Measurements from ENCODE around the gene FAM151B. TPM values are rescaled to one million over a fixed set of nuclear protein-coding genes. Genes with fewer than 3 reads are reported as not detected.

FAM151B gene
- total and polyA plus RNA-seq, 10 of the 15 experiments (the other 5 are each of a cell fraction or from before 2014, with no cell fraction given) = 0.05 to 0.79 (median 0.22) TPM

DNA sequence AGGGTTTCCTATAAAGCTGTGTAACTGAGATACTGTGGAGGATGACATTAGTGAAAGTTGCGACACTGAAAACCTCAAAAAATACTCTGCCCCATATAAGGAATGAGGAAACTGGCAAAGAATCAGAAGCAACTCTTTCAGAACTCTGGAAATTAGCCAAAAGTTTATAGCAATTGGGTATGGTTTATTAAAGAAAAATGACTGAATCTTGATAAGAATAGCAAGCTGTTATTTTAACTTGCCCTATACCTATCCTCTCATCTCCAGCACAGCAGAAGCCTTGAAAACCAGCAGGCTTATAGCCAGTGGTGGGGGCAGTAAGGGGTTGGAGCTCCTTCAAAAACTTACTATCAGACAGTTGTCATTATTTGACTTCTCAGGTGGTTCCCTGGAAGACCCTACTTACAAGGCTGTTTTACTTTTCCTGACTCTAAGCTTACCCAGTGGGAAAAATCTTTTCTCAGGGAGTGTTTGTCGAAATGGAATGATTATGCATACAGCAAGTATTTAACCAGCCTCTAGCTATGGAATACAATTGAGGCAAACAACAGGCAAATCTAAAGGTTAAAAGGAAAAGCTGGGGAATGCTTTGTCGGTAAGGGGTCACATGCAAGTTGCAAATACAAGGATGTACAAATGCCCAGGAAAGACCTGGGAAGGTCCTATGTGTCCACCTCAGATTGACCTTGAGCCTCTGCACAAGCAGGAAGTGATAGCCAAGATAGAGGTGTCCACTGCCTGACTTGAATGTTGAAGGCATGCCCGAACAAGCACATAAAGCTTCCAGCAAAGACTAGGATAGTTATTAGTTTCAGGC is 21.0 kb upstream of the FAM151B start:
- ChIA-PET RAD21 (ENCODE audit: unreplicated experiment) (no interaction called here), CTCF (interaction anchor here (1.3 kb wide), 1 partner anchor 14 kb away, joined by 4 read pairs; no protein-coding TSS in a partner anchor)
- FAIRE-seq = no peak

DNA sequence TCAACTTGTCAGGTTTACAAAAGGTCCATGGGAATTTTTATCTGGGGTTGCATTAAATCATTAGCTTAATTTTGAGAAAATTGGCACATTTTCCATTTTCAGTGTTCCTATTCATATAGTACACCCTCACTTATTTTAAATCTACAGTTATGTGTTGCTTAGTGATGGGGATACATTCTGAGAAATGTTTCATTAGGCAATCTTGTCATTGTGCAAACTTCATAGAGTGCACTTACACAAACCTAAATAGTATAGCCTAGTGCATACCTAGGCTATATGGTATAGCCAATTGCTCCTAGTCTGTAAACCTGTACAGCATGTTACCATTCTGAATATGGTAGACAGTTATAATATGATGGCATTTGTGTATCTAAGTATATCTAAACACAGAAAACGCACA is 19.8 kb upstream of the FAM151B start:
- no peak for ATAC-seq
- RAD21 ChIA-PET (ENCODE audit: unreplicated experiment) = interaction anchor here (0.6 kb wide), 1 partner anchor 632 kb away, joined by 4 read pairs; no protein-coding TSS in a partner anchor
- no peak for TF ChIP-seq CREB1 (IDR thresholded peaks at IDR 0.05; ENCODE audit: low read depth)
- TF ChIP-seq WRNIP1 (IDR thresholded peaks at IDR 0.05; ENCODE audit: borderline replicate concordance, low read depth, low read length) = no peak
- no peak for TF ChIP-seq NFYA (IDR thresholded peaks at IDR 0.05; ENCODE audit: borderline replicate concordance, low read depth, low read length)
- TF ChIP-seq CEBPB (IDR thresholded peaks at IDR 0.05; ENCODE audit: borderline replicate concordance in 1 of 2, low read depth in 2 of 2, low read length in 2 of 2) = no peak
- no peak for TF ChIP-seq PML (IDR thresholded peaks at IDR 0.05; ENCODE audit: low read length)
- TF ChIP-seq, protein P1, sequence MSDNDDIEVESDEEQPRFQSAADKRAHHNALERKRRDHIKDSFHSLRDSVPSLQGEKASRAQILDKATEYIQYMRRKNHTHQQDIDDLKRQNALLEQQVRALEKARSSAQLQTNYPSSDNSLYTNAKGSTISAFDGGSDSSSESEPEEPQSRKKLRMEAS (IDR thresholded peaks at IDR 0.05; ENCODE audit: low read depth, low read length) = no peak
- no peak for TF ChIP-seq JUND (IDR thresholded peaks at IDR 0.05; ENCODE audit: low read depth, low read length)
- TF ChIP-seq, protein P2, sequence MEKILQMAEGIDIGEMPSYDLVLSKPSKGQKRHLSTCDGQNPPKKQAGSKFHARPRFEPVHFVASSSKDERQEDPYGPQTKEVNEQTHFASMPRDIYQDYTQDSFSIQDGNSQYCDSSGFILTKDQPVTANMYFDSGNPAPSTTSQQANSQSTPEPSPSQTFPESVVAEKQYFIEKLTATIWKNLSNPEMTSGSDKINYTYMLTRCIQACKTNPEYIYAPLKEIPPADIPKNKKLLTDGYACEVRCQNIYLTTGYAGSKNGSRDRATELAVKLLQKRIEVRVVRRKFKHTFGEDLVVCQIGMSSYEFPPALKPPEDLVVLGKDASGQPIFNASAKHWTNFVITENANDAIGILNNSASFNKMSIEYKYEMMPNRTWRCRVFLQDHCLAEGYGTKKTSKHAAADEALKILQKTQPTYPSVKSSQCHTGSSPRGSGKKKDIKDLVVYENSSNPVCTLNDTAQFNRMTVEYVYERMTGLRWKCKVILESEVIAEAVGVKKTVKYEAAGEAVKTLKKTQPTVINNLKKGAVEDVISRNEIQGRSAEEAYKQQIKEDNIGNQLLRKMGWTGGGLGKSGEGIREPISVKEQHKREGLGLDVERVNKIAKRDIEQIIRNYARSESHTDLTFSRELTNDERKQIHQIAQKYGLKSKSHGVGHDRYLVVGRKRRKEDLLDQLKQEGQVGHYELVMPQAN (conservative IDR thresholded peaks at IDR 0.05) = no peak
- no peak for TF ChIP-seq POU2F2 (IDR thresholded peaks at IDR 0.05; ENCODE audit: borderline replicate concordance, low read depth, low read length)
- TF ChIP-seq RAD51 (IDR thresholded peaks at IDR 0.05) = no peak

More for the DNA sequence above, 21.0 kb upstream of the FAM151B start:
- H3K4me2 ChIP-seq (ENCODE audit: control insufficient read depth, insufficient read depth) = no peak overlapping the region
- H3K9me3 ChIP-seq (replicated peaks; ENCODE audit: control insufficient read depth, insufficient read depth, low read length) = peaks cover 4% of the 10 kb centered on the region
- no peaks in the 10 kb centered on the region for H4K20me1 ChIP-seq (ENCODE audit: control insufficient read depth, insufficient read depth)
- TF ChIP-seq JUND (IDR thresholded peaks at IDR 0.05; ENCODE audit: low read depth, low read length) (no peak), SMARCA5 (IDR thresholded peaks at IDR 0.05) (no peak), KLF5 (IDR thresholded peaks at IDR 0.05; ENCODE audit: partially characterized antibody) (no peak), MTA2 (IDR thresholded peaks at IDR 0.05; ENCODE audit: low read depth) (no peak), BCL11A (IDR thresholded peaks at IDR 0.05; ENCODE audit: low read depth, low read length) (no peak), CREB1 (IDR thresholded peaks at IDR 0.05; ENCODE audit: low read depth) (no peak), KAT2A (conservative IDR thresholded peaks at IDR 0.05; ENCODE audit: control insufficient read depth, low read depth, low read length) (no peak), STAT3 (IDR thresholded peaks at IDR 0.05; ENCODE audit: low read depth, low read length) (no peak), IKZF2 (IDR thresholded peaks at IDR 0.05) (no peak), PAX8 (IDR thresholded peaks at IDR 0.05) (no peak), CBX5 (IDR thresholded peaks at IDR 0.05; ENCODE audit: low read depth) (no peak)
- TF ChIP-seq, protein P3, sequence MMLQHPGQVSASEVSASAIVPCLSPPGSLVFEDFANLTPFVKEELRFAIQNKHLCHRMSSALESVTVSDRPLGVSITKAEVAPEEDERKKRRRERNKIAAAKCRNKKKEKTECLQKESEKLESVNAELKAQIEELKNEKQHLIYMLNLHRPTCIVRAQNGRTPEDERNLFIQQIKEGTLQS (IDR thresholded peaks at IDR 0.05; ENCODE audit: borderline replicate concordance, extremely low read depth, low read depth, low read length) = no peak
- intact Hi-C loops (cut with micrococcal nuclease; ENCODE audit: unreplicated experiment) (no loop called here), in situ Hi-C loops (cut with MboI) (no loop called here)
- POLR2A ChIA-PET = no interaction called here
- no peak for ATAC-seq
- no peak overlapping the region for H3K9ac ChIP-seq (ENCODE audit: control insufficient read depth, insufficient read depth, low read length)
- no peaks in the 10 kb centered on the region; a peak in 1 of 4 replicates for H3K36me3 ChIP-seq (ENCODE audit: control insufficient read depth in 2 of 2, insufficient read depth in 2 of 2, low read length in 1 of 2)
- no peaks in the 10 kb centered on the region for H3K27me3 ChIP-seq (replicated peaks in 1 of 2; ENCODE audit: control insufficient read depth in 2 of 2, insufficient read depth in 2 of 2, low read length in 1 of 2)
- no TSS peak for BruUV-seq (replicated peaks)
- H3K79me2 ChIP-seq (ENCODE audit: control insufficient read depth, insufficient read depth, low read length) = no peaks in the 10 kb centered on the region
- SMC1A ChIA-PET (ENCODE audit: uncharacterized antibody, unreplicated experiment) = interaction anchor here (0.9 to 1.6 kb wide), 3 partner anchors 14 to 273 kb away, joined by 3 to 7 read pairs (median 3); no protein-coding TSS in a partner anchor
- H2AFZ ChIP-seq (ENCODE audit: control insufficient read depth, low read depth, low read length) = no peak overlapping the region
- 61% methylated on average over 4 of the region's 4 CpGs for WGBS (ENCODE audit: insufficient coverage, insufficient replicate concordance, low lambda C conversion rate, missing lambda C conversion rate)
- no peak overlapping the region for H3K4me3 ChIP-seq
- H3K4me1 ChIP-seq (ENCODE audit: control insufficient read depth, insufficient read depth, low read length) = no peaks in the 10 kb centered on the region
- no peak overlapping the region for H3K27ac ChIP-seq (ENCODE audit: control insufficient read depth, insufficient read depth)
- no peak for DNase-seq (ENCODE audit: low read depth, low spot score)

More for the DNA sequence above, 19.8 kb upstream of the FAM151B start:
- WGBS (ENCODE audit: insufficient coverage, insufficient replicate concordance, low lambda C conversion rate, missing lambda C conversion rate) = 96% methylated on average over 1 of the region's 1 CpG
- SMC1A ChIA-PET (ENCODE audit: uncharacterized antibody, unreplicated experiment) = interaction anchor here (1.6 kb wide), 1 partner anchor 13 kb away, joined by 7 read pairs; no protein-coding TSS in a partner anchor
- POLR2A ChIA-PET = no interaction called here
- no TSS peak for BruUV-seq (replicated peaks)
- Histone ChIP-seq H3K9me3 (replicated peaks; ENCODE audit: control insufficient read depth, insufficient read depth, low read length) (peaks cover 4% of the 10 kb centered on the region; the same call in 2 of the 3 replicates), H3K4me1 (ENCODE audit: control insufficient read depth, insufficient read depth, low read length) (no peaks in the 10 kb centered on the region), H2AFZ (ENCODE audit: control insufficient read depth, low read depth, low read length) (no peak overlapping the region), H3K9ac (ENCODE audit: control insufficient read depth, insufficient read depth, low read length) (no peak overlapping the region), H3K4me3 (no peak overlapping the region), H3K36me3 (ENCODE audit: control insufficient read depth in 2 of 2, insufficient read depth in 2 of 2, low read length in 1 of 2) (no peaks in the 10 kb centered on the region), H3K4me2 (ENCODE audit: control insufficient read depth, insufficient read depth) (no peak overlapping the region), H3K27me3 (replicated peaks in 1 of 2; ENCODE audit: control insufficient read depth in 2 of 2, insufficient read depth in 2 of 2, low read length in 1 of 2) (no peaks in the 10 kb centered on the region), H4K20me1 (ENCODE audit: control insufficient read depth, insufficient read depth) (no peaks in the 10 kb centered on the region), H3K79me2 (ENCODE audit: control insufficient read depth, insufficient read depth, low read length) (no peaks in the 10 kb centered on the region), H3K27ac (ENCODE audit: control insufficient read depth, insufficient read depth) (no peak overlapping the region)
- FAIRE-seq (no peak), DNase-seq (ENCODE audit: low read depth, low spot score) (no peak)
- CTCF ChIA-PET = interaction anchor here (1.2 kb wide), 1 partner anchor 15 kb away, joined by 4 read pairs; no protein-coding TSS in a partner anchor
- intact Hi-C loops (cut with micrococcal nuclease; ENCODE audit: unreplicated experiment) = no loop called here
- in situ Hi-C loops (cut with MboI) = no loop called here

All from GM12878 (cell line).